NCI-H524 treated with DMSO at 0.1 percent for 48 hours (cell line): ENCODE data around the gene A1BG.
"Not testable (repeated sequence)": the region's sequence is repeated elsewhere in the genome, so short reads cannot be mapped to it uniquely, and the experiment has no call there.

Experiments
- DNase-seq: peaks from one replicate; lab custom pipeline; 2025; lab: John Stamatoyannopoulos, UW

The A1BG gene

DNA sequence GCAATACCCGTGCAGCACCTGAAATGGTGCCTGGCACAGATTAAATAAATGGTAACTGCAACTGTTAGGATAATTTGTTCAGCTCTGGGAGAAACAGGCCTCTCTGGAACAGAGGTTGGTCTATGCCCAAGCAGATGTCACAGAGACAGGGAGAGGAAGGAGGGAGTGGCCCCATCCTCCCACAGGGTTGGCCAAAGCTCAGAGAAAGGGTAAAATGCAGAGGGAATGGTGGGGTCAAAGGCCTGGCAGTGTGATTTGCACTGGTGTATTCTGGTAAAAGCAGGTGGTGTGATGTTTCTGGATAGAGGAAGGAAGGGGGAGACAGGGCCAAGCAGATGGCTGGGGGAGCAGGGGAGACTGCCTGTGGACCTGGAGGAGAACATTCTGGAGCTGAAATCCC, 17.1 kb downstream of the A1BG start:
- DNase-seq = no peak

DNA sequence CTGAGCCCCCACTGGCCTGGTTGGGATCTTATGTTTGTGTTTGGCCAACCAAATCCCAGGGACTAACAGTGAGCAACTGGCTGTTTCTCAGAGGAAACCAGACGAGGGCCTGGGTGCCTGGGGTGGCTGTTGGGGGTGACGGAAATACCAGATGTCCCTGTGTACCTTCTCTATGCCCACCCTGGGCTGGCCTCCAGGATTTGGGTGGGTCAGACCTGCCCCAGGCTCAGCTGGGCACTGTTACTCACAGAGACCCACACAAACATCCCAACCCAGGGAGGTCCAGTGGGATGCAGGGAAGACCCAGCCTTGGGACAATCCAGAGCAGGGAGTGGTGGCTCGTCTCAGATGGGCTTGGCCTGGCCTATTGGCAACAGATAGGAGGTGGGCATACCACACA, 17.7 kb downstream of the A1BG start:
- DNase-seq = no peak

DNA sequence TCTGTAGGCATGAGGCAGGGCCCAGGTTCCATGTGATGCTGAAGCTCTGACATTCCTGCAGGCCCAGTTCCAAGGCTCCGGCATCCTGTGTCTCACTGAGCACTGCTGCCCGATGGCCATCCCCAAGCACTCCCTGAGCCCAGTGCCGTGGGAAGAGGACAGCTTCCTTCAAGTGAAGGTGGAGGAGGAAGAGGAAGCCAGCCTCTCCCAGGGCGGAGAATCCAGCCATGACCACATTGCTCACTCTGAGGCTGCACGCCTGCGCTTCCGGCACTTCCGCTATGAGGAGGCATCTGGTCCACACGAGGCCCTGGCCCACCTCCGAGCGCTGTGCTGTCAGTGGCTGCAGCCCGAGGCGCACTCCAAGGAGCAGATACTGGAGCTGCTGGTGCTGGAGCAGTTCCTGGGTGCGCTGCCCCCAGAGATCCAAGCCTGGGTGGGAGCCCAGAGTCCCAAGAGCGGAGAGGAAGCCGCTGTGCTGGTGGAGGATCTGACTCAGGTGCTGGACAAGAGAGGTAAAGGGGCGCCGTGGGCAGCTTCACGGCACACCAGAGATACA, 18.5 kb downstream of the A1BG start:
- no peak for DNase-seq

DNA sequence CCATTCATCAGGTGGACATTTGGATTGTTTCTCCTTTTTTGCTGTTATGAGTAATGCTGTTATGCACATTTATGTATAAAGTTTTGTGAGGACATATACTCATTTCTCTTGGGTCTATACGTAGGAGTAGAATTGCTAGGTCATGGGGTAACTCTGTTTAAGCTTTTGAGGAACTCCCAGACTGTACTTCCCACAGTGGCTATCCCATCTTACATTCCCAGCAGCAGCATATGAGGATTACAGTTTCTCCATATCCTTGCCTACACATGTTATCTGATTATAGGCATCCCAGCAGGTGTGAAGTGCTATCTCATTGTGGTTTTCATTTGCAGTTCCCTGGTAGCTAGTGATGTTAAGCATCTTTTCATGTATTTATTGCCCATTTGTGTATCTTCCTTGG, 20.6 kb downstream of the A1BG start:
- DNase-seq = no peak

DNA sequence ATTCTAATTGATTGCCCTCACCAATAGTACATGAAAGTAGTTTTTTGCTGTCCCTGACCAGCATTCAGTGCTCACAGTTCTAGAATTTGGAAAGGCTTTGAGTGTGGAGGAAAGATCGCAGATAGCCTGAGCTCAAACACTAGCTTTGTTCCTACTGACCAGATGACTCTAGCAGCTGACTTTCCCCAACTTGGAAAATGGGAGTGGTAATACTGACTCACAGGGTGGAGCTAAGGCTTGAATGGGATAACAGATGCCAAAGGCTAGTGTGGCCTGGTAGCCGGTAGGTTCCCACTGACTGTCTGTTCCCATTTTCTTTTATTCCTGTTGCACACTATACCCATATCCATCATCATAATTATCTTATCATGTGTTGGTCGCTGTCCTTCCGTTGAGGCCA, 22.8 kb downstream of the A1BG start:
- no peak for DNase-seq

DNA sequence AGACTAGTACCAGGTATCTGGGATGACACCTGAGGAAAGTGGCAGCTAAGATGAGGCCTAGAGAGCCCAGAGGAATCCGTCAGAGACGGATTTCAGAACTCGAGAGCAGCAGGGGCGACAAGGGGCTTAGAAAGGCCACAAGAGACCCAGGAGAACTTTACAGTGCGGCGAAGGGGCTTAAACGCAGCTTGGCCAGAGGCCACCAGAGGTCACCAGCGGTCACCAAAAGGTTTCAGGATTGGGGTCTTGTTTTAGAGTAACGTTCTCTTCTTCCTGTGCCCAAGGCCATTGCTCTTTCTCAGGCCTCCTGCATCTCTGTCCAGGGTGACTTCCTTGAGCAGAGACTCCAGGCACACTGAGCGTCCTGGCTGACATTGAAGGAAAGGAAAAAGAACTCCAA, 24.3 kb downstream of the A1BG start:
- DNase-seq = no peak

DNA sequence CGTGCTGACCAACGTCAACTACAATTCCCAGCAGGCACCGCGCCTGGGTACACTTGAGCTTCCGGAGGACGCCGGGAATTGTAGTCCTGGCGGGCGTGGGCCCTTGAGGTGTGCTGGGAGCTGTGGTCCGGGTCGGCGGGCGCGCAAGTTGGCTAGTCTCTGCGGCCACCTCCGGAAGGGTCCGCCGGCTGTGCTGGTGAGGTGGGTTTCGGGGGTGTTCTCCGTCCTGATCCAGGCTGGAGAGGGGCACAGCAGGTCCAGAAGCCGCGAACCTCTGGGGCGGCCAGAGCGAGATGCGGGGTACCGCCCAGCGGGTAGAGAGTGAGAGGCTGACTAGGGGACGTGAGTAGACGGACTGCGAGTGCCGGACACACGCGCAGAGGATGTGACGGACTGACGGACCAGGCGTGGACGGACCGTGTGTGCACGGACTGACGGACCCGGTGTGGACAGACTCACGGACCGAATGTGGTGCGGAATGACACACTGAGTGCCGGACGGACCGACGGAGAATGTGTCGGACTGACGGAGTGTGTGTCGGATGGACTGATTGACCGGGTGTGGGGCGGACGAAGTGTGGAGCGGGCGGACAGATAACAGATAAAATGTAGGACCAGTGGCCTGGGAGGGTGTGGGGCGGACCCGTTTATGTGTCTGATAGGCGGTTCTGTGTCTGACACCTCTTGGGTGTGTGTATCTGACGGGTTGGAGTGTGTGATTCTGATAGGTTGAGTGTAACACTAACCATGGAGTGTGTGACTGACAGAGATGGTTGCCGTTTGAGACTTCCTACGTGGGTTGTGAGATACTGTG, 26.2 kb downstream of the A1BG start, which contains the start of gene ZSCAN22:
Gene ZSCAN22, plus strand, starts transcription at position 81 of the 813 bp plus-strand sequence. CDS start 7,809 bp downstream, outside the sequence.
- peak; percentile 85 for DNase-seq

DNA sequence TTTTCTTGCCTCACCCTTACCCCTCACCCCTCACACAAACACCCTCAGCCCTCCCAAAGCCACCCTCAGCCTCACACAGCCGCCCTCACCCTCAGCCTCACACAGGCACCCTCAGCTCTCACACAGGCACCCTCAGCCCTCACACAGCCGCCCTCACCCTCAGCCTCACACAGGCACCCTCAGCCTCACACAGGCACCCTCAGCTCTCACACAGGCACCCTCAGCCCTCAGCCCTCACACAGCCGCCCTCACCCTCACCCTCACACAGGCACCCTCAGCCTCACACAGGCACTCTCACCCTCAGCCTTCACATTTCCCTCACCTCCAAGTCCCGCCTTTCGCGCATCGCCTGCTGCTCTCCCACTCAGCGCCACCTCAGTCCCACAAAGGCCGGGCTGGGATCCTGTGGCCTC, 26.8 kb downstream of the A1BG start:
- DNase-seq = no peak

DNA sequence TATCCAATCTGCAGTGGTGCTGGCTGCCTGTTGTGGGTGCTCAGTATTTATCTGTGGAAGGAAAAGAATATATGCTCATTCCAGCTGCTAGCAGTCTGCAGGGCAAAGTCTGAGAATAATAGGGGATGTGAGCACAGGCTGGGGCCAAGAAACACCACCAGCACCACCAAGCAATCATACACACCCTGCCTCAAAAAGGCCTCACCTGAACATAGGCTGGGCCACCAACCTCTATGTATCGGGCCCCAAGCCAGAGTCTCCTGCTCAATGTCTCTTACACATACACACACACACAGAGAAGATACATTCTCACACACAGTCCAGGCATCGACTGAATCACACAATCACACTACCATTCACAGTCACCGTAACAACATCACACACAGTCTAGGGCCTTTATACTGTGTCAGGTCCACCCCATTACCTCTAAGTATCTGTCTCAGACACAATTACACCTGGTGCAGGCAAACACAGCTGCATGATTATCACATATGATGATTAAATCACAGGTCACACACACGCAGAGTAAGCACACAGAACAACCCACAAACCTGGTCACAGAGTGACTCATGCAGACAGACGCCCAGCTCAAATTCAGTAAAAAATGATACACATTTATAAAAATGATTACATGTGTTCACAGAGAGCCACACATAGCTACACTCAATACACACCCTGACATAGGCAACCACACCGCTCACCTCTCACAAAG, 27.8 kb downstream of the A1BG start:
- no peak for DNase-seq

DNA sequence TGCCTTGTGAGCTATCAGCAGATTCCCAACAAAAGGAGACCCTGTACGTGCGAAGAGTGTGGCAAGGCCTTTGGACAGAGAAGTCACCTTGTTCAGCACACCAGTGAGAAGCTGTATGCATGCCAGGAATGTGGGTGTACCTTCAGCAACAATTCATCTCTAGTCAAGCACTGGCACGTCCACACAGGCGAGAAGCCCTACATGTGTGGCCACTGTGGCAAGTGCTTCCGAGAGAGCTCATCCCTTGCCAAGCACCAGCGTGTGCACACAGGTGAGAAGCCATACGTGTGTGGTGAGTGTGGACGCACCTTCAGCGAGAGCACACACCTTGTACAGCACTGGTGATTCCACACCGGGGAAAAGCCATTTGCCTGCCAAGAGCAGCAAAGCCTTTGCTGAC, 34.1 kb downstream of the A1BG start:
- DNase-seq = no peak

DNA sequence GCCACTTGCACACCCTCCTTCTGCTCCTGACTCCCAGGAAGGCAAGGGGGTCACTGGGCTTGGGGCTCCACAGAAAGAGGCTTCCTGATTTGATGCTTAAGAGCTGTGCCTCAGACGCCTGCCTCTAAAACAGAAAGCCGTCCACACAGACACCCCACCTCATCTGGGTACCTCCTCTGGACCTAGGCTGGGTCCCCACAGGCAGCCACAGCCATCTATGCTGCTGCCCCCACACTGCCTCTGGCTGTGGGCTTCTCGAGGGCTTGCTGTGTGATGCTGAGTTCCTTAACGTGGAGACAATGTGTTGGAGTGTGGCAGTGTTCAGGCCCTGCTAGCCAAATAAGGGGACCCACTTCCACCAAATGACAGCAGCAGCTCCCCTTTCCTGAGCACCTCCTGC, 35.0 kb downstream of the A1BG start:
- DNase-seq = no peak

DNA sequence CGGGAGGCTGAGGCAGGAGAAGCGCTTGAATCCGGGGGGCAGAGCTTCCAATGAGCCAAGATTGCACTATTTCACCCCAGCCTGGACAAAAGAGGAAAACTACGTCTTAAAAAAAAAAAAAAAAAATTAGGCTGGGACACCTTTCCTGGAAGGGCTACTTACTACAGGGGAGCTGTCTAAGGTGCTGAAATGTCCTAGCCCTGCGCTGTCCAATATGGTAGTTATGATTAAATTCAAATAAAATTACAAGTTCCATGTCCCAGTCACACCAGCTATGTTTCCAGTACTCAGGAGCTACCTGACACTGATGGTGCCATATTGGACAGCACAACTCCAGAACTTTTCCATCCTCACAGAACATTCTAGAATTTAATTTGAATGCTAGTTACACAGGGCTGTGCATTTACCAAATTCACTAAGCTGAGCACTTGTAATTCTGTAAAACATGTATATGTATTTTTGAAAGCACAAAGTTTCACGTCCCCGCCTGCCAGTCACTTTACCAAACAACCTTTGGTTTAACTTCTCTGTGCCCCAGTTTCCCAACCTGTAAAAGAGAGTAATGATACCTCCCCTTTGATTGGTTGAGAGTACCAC, 35.7 kb downstream of the A1BG start:
- no peak for DNase-seq

DNA sequence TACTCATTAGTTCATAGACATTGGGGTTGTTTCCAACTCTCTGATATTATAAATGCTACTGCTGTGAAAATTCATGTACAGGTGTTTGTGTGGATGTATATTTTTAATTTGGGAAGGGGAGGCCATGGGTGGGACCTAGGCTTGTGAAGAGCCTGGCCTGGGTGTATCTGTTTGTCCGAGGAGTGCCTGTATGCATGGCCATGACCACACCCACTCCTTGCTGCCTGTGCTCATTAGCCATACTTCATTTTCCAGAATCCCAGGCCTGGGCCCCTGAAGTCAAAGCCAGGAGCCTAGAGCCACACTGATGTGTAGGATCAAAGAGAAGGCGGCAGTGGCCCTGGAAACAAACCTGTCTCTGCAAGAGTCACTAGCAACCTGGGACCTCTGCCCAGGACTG, 37.7 kb downstream of the A1BG start:
- no peak for DNase-seq

DNA sequence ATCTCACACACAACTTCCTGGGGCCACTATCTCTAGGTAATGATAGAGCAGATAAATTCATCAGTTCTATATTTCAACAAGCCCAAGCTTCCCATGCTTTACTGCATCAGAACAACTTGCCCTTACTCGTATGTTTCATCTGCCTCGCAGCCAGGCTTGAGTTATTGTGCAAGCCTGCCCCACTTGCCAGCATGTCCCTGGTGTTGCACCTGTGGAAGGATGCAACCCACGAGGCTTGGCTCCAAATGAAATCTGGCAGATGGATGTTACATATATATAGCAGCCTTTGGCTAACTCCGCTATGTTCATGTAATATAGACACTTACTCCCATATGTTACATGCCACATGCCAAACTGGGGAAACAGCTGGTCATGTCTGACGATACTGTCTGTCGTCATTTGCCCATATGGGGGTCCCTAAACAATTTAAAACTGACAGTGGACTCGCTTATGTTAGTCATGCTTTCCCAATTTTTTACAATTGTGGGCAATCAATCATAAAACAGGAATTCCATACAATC, 41.9 kb downstream of the A1BG start:
- DNase-seq = no peak

DNA sequence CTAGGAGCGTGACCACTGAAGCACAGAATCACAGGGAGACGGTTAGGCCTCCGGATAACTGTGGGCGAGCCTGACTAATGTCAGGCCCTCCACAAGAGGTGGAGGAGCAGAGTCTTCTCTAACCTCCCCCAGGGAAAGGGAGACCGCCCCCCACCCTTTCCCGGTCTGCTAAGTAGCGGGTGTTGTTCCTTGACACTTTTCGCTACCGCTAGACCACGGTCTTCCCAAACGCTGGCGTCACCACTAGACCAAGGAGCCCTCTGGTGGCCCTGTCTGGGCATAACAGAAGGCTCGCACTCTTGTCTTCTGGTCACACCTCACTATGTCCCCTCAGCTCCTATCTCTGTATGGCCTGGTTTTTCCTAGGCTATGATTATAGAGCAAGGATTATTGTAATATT, 42.6 kb downstream of the A1BG start:
- not testable (repeated sequence) for DNase-seq

DNA sequence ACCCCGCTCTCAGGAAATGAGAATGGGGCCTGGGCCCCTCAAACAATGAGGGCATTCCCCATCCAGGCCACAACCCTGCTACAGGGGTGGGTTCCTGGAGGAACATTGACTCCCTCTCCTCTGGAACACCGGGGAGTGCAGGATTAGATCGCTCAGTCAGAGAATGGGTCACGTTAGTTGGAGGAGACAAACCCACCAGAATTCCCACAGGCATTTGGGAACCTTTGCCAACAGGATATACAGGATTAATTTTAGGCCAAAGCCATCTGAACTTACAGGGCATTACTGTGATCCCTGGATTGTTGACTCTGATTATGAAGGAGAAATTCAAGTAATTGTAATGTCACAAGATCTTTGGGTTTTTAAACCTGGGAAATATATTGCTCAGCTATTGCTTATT, 45.6 kb downstream of the A1BG start:
- no peak for DNase-seq

DNA sequence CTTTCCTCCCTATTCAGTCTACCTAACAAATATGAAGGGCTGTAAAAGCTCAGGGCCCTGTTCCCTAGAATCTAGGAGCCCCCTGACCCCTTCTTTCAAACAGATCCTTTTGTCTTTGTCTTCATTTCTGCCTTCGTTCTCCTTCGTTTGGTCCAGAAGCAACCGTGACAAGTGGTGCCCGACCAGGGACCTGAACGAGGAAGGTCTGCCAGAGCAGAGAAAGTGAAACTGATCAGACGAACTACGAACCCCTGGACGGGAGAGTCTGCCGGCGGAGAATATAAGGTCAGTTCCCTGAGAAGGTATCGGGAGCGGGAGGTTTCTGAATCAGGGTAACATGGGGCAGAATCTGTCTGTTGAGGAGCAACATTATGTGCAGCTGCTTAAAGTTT, 47.4 kb downstream of the A1BG start:
- no peak for DNase-seq

DNA sequence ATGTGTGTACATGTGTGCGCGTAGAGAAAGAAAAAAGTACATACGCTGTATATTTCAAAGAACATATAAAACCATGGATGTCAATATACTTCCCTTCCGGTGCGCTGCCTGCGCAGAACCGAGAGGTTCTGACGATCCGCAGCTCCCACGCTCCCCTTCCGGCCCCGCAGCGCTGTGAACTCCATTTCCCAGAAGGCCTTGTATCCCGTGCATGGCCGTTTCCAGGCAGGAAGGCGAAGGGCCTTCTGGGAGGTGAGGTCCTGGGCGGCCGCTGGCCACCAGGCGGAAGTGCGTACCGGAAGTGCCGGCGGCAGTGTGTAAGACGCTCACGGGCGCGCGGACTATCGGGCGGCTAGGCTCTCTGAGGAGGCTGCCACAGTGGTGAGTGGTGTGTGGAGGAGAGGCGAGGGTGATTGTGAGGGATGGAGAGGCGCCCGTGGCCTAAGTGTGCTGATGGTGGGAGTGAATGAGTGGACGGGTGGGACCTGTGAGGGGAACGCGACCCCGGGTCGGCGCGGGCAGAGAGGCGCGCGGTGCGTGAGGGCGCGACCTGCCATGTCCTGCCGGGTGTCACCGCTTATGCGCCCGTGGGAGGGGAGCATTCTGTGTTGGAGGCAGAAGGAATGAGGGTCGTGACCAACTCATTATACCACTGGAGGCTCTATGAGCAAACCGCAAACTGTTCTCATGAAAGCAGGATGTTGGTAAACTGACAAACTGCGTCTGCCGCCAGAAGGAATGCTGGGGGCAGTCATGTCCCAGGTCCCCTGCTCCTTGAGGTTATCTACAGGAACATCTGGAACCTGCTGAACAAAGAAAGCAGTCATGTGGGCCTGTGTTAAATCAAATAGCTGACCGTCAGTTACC, 48.0 kb downstream of the A1BG start, which contains the start of gene ERVK3-1:
Gene ERVK3-1, plus strand, starts transcription at position 313 of the 867 bp plus-strand sequence. CDS start 6,792 bp downstream, outside the sequence.
- peak; percentile 91 for DNase-seq

DNA sequence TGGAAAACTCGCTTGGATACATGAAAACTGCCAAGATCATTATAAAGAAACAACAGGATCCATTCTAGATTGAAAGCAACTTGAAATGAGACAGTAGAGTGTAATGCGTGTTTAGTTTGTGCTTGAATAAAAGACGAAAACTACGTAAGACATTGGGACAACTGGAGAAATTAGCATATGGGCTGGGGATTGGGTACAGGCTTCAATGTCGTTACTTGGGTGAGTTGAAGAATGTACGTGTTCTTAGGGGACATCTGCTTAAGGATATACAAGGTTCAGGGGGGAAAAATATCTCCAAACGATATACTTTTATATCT, 48.6 kb downstream of the A1BG start:
- no peak for DNase-seq

DNA sequence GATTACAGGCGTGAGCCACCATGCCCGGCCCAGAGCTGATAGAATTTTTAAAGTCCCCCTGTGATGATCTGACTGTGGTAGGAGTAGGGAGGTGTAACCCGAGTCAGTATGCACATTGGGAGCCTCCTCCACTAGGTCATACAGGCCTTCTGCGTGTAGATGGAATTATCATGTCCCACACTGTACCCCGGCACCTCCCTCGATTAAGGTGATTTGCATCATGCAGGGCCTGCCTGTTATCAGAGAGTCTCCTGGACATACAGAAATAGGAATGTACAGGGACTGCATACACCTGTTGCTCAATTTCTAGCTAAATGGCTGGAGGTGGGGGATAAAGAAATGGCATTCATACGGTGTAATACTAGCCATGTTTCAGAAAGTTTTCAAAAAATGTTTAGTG, 49.0 kb downstream of the A1BG start:
- no peak for DNase-seq

DNA sequence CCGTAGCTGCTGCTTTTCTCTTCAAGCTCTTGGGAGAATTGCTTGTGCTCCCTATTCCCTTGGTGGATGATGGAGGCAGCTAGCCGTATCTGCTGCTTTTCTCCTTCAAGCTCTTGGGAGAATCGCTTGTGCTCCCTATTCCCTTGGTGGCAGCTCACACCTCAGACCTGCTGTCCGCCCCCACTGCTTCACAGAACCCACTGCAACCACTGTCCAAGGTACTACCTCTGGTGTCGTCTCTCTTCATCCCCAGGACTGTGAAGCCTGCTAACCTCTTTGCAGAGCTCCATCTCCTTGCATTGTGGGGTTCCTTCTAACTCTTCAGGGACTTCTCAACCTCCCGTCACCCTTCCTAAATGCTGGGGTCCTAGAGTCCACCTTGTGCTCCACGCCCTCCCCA, 52.7 kb downstream of the A1BG start:
- no peak for DNase-seq

DNA sequence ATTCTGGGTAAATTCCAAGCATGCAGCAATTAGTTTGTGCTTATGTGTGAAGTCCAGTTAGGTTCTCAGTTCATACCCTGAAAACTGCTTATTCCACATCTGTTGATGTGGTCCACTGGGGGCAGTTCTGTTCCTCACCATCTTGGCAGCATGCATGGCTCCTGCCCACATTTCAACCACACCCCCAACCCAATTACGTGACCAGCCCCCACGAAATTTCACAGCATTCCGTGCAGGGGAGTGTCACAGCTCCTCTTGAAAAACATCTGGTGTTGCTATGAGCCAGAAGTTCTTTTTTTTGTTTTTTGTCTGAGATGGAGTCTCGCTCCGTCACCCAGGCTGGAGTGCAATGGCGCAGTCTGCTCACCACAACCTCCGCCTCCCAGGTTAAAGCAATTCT, 57.2 kb downstream of the A1BG start:
- DNase-seq = no peak
